ENCODE data around the gene SLC12A1.

Gene SLC12A1

GRCh38 chr15:48185529-48185928 is 20.6 kb upstream of the SLC12A1 start:
- Histone ChIP-seq H3K9me3 (ENCODE audit: control insufficient read depth in 5 of 5, low read length in 5 of 5) (no peaks in the 10 kb centered on the region), H3K27ac (ENCODE audit: low read depth, low read length) (no peak overlapping the region), H3K36me3 (ENCODE audit: control insufficient read depth in 5 of 5, insufficient read depth in 5 of 5, low read length in 5 of 5) (no peaks in the 10 kb centered on the region), H3K9ac (ENCODE audit: low read length in 5 of 5) (no peak overlapping the region), H3K4me1 (ENCODE audit: control insufficient read depth in 5 of 5, insufficient read depth in 5 of 5, low read length in 5 of 5) (no peaks in the 10 kb centered on the region), H3K27me3 (ENCODE audit: control insufficient read depth in 5 of 5, insufficient read depth in 4 of 5, low read length in 5 of 5) (peaks cover 0 to 2% (median 0%) of the 10 kb centered on the region in 5 donors), H3K4me3 (ENCODE audit: low read depth in 1 of 5, low read length in 5 of 5) (no peak overlapping the region)

- H3K27ac ChIP-seq (ENCODE audit: low read depth, low read length): no peak overlapping the region
- no peaks in the 10 kb centered on the region for H3K27me3 ChIP-seq (ENCODE audit: control insufficient read depth in 5 of 5, insufficient read depth in 4 of 5, low read length in 5 of 5)
- no peak overlapping the region for H3K9ac ChIP-seq (ENCODE audit: low read length in 5 of 5)
- H3K36me3 ChIP-seq (ENCODE audit: control insufficient read depth in 5 of 5, insufficient read depth in 5 of 5, low read length in 5 of 5): no peaks in the 10 kb centered on the region
- H3K4me3 ChIP-seq (ENCODE audit: low read depth in 1 of 5, low read length in 5 of 5): no peak overlapping the region
- H3K4me1 ChIP-seq (ENCODE audit: control insufficient read depth in 5 of 5, insufficient read depth in 5 of 5, low read length in 5 of 5): no peaks in the 10 kb centered on the region
- no peaks in the 10 kb centered on the region for H3K9me3 ChIP-seq (ENCODE audit: control insufficient read depth in 5 of 5, low read length in 5 of 5)
These were observed 19.8 kb upstream of the SLC12A1 start for GRCh38 chr15:48186271-48186670.

- Histone ChIP-seq H3K27me3 (ENCODE audit: control insufficient read depth in 5 of 5, insufficient read depth in 4 of 5, low read length in 5 of 5) (peaks cover 0 to 6% (median 0%) of the 10 kb centered on the region in 5 donors), H3K36me3 (ENCODE audit: control insufficient read depth in 5 of 5, insufficient read depth in 5 of 5, low read length in 5 of 5) (no peaks in the 10 kb centered on the region), H3K4me1 (ENCODE audit: control insufficient read depth in 5 of 5, insufficient read depth in 5 of 5, low read length in 5 of 5) (no peaks in the 10 kb centered on the region), H3K4me3 (ENCODE audit: low read depth in 1 of 5, low read length in 5 of 5) (no peak overlapping the region), H3K9ac (ENCODE audit: low read length in 5 of 5) (no peak overlapping the region), H3K27ac (ENCODE audit: low read depth, low read length) (no peak overlapping the region), H3K9me3 (ENCODE audit: control insufficient read depth in 5 of 5, low read length in 5 of 5) (no peaks in the 10 kb centered on the region)
These were observed 15.0 kb upstream of the SLC12A1 start for GRCh38 chr15:48190932-48191573.

- Histone ChIP-seq H3K27ac (ENCODE audit: low read depth, low read length) (no peak within 1 kb of the TSS), H3K4me1 (ENCODE audit: control insufficient read depth in 5 of 5, insufficient read depth in 5 of 5, low read length in 5 of 5) (no peaks in the 10 kb centered on the region), H3K27me3 (ENCODE audit: control insufficient read depth in 5 of 5, insufficient read depth in 4 of 5, low read length in 5 of 5) (peaks cover 0 to 6% (median 0%) of the 10 kb centered on the region in 5 donors), H3K9ac (ENCODE audit: low read length in 5 of 5) (no peak within 1 kb of the TSS), H3K4me3 (ENCODE audit: low read depth in 1 of 5, low read length in 5 of 5) (no peak within 1 kb of the TSS), H3K36me3 (ENCODE audit: control insufficient read depth in 5 of 5, insufficient read depth in 5 of 5, low read length in 5 of 5) (no peaks in the 10 kb centered on the region), H3K9me3 (ENCODE audit: control insufficient read depth in 5 of 5, low read length in 5 of 5) (no peaks in the 10 kb centered on the region)
These were observed 14.4 kb upstream of the SLC12A1 start, which contains the start of gene CTXN2 for GRCh38 chr15:48191574-48192225. CTXN2 (plus strand) TSS chr15:48191665; CDS start chr15:48201301, 9,636 bp downstream.

- H3K4me1 ChIP-seq (ENCODE audit: control insufficient read depth in 5 of 5, insufficient read depth in 5 of 5, low read length in 5 of 5): no peaks in the 10 kb centered on the region
- no peak overlapping the region for H3K27ac ChIP-seq (ENCODE audit: low read depth, low read length)
- H3K36me3 ChIP-seq (ENCODE audit: control insufficient read depth in 5 of 5, insufficient read depth in 5 of 5, low read length in 5 of 5): no peaks in the 10 kb centered on the region
- H3K27me3 ChIP-seq (ENCODE audit: control insufficient read depth in 5 of 5, insufficient read depth in 4 of 5, low read length in 5 of 5): no peaks in the 10 kb centered on the region
- H3K9me3 ChIP-seq (ENCODE audit: control insufficient read depth in 5 of 5, low read length in 5 of 5): peaks cover 0 to 2% (median 0%) of the 10 kb centered on the region in 5 donors
- H3K4me3 ChIP-seq (ENCODE audit: low read depth in 1 of 5, low read length in 5 of 5): no peak overlapping the region
- H3K9ac ChIP-seq (ENCODE audit: low read length in 5 of 5): no peak overlapping the region
These were observed 4.0 kb upstream of the SLC12A1 start for GRCh38 chr15:48202068-48202467.

- no peaks in the 10 kb centered on the region for H3K36me3 ChIP-seq (ENCODE audit: control insufficient read depth in 5 of 5, insufficient read depth in 5 of 5, low read length in 5 of 5)
- H3K9me3 ChIP-seq (ENCODE audit: control insufficient read depth in 5 of 5, low read length in 5 of 5): no peaks in the 10 kb centered on the region
- H3K4me3 ChIP-seq (ENCODE audit: low read depth in 1 of 5, low read length in 5 of 5): no peak overlapping the region
- no peak overlapping the region for H3K9ac ChIP-seq (ENCODE audit: low read length in 5 of 5)
- H3K4me1 ChIP-seq (ENCODE audit: control insufficient read depth in 5 of 5, insufficient read depth in 5 of 5, low read length in 5 of 5): no peaks in the 10 kb centered on the region
- H3K27me3 ChIP-seq (ENCODE audit: control insufficient read depth in 5 of 5, insufficient read depth in 4 of 5, low read length in 5 of 5): no peaks in the 10 kb centered on the region
- no peak overlapping the region for H3K27ac ChIP-seq (ENCODE audit: low read depth, low read length)
These were observed 15.2 kb downstream of the SLC12A1 start for GRCh38 chr15:48221261-48221660.

- H3K4me1 ChIP-seq (ENCODE audit: control insufficient read depth in 5 of 5, insufficient read depth in 5 of 5, low read length in 5 of 5): no peaks in the 10 kb centered on the region
- no peaks in the 10 kb centered on the region for H3K27me3 ChIP-seq (ENCODE audit: control insufficient read depth in 5 of 5, insufficient read depth in 4 of 5, low read length in 5 of 5)
- no peak overlapping the region for H3K9ac ChIP-seq (ENCODE audit: low read length in 5 of 5)
- no peaks in the 10 kb centered on the region for H3K9me3 ChIP-seq (ENCODE audit: control insufficient read depth in 5 of 5, low read length in 5 of 5)
- no peak overlapping the region for H3K4me3 ChIP-seq (ENCODE audit: low read depth in 1 of 5, low read length in 5 of 5)
- no peak overlapping the region for H3K27ac ChIP-seq (ENCODE audit: low read depth, low read length)
- H3K36me3 ChIP-seq (ENCODE audit: control insufficient read depth in 5 of 5, insufficient read depth in 5 of 5, low read length in 5 of 5): no peaks in the 10 kb centered on the region
These were observed 15.8 kb downstream of the SLC12A1 start for GRCh38 chr15:48221885-48222284.

- Histone ChIP-seq H3K36me3 (ENCODE audit: control insufficient read depth in 5 of 5, insufficient read depth in 5 of 5, low read length in 5 of 5) (no peaks in the 10 kb centered on the region), H3K4me1 (ENCODE audit: control insufficient read depth in 5 of 5, insufficient read depth in 5 of 5, low read length in 5 of 5) (no peaks in the 10 kb centered on the region), H3K9me3 (ENCODE audit: control insufficient read depth in 5 of 5, low read length in 5 of 5) (no peaks in the 10 kb centered on the region), H3K27me3 (ENCODE audit: control insufficient read depth in 5 of 5, insufficient read depth in 4 of 5, low read length in 5 of 5) (no peaks in the 10 kb centered on the region), H3K9ac (ENCODE audit: low read length in 5 of 5) (no peak overlapping the region), H3K27ac (ENCODE audit: low read depth, low read length) (no peak overlapping the region), H3K4me3 (ENCODE audit: low read depth in 1 of 5, low read length in 5 of 5) (no peak overlapping the region)
These were observed 16.5 kb downstream of the SLC12A1 start for GRCh38 chr15:48222627-48223026.

- H3K4me3 ChIP-seq (ENCODE audit: low read depth in 1 of 5, low read length in 5 of 5): no peak overlapping the region
- no peaks in the 10 kb centered on the region for H3K27me3 ChIP-seq (ENCODE audit: control insufficient read depth in 5 of 5, insufficient read depth in 4 of 5, low read length in 5 of 5)
- no peaks in the 10 kb centered on the region for H3K36me3 ChIP-seq (ENCODE audit: control insufficient read depth in 5 of 5, insufficient read depth in 5 of 5, low read length in 5 of 5)
- H3K9me3 ChIP-seq (ENCODE audit: control insufficient read depth in 5 of 5, low read length in 5 of 5): no peaks in the 10 kb centered on the region
- H3K27ac ChIP-seq (ENCODE audit: low read depth, low read length): no peak overlapping the region
- H3K9ac ChIP-seq (ENCODE audit: low read length in 5 of 5): no peak overlapping the region
- no peaks in the 10 kb centered on the region for H3K4me1 ChIP-seq (ENCODE audit: control insufficient read depth in 5 of 5, insufficient read depth in 5 of 5, low read length in 5 of 5)
These were observed 19.7 kb downstream of the SLC12A1 start for GRCh38 chr15:48225771-48226170.

GRCh38 chr15:48230498-48230897 is 24.4 kb downstream of the SLC12A1 start:
- Histone ChIP-seq H3K36me3 (ENCODE audit: control insufficient read depth in 5 of 5, insufficient read depth in 5 of 5, low read length in 5 of 5) (no peaks in the 10 kb centered on the region), H3K27ac (ENCODE audit: low read depth, low read length) (no peak overlapping the region), H3K4me3 (ENCODE audit: low read depth in 1 of 5, low read length in 5 of 5) (no peak overlapping the region), H3K9ac (ENCODE audit: low read length in 5 of 5) (no peak overlapping the region), H3K9me3 (ENCODE audit: control insufficient read depth in 5 of 5, low read length in 5 of 5) (no peaks in the 10 kb centered on the region), H3K4me1 (ENCODE audit: control insufficient read depth in 5 of 5, insufficient read depth in 5 of 5, low read length in 5 of 5) (no peaks in the 10 kb centered on the region), H3K27me3 (ENCODE audit: control insufficient read depth in 5 of 5, insufficient read depth in 4 of 5, low read length in 5 of 5) (no peaks in the 10 kb centered on the region)

All from subcutaneous abdominal adipose tissue (tissue), 5 donors.